T1000 (cell line): Measurements from ENCODE around the gene LRRTM3.

Experiments
- DNase-seq: peaks from one replicate; lab custom pipeline; 2025; ENCODE audit warnings: mixed read lengths; lab: John Stamatoyannopoulos, UW

LRRTM3 gene

GRCh38 chr10:66934711-66935110 is 8.9 kb downstream of the LRRTM3 start:
- no peak for DNase-seq

- DNase-seq = no peak
These were observed 15.1 kb downstream of the LRRTM3 start for GRCh38 chr10:66940965-66941364.

GRCh38 chr10:66941491-66941890 is 15.7 kb downstream of the LRRTM3 start:
- no peak for DNase-seq

GRCh38 chr10:66942407-66942806 is 16.6 kb downstream of the LRRTM3 start:
- DNase-seq = no peak

GRCh38 chr10:66943590-66943989 is 17.8 kb downstream of the LRRTM3 start:
- DNase-seq = no peak

- no peak for DNase-seq
These were observed 26.1 kb downstream of the LRRTM3 start for GRCh38 chr10:66951896-66952295.

GRCh38 chr10:66958466-66958865 is 32.6 kb downstream of the LRRTM3 start:
- DNase-seq = no peak

- DNase-seq = no peak
These were observed 39.1 kb downstream of the LRRTM3 start for GRCh38 chr10:66964946-66965345.

- DNase-seq = no peak
These were observed 54.5 kb downstream of the LRRTM3 start for GRCh38 chr10:66980246-66980815.

- no peak for DNase-seq
These were observed 55.7 kb downstream of the LRRTM3 start for GRCh38 chr10:66981361-66982052.

GRCh38 chr10:66982053-66982420 is 56.2 kb downstream of the LRRTM3 start:
- no peak for DNase-seq

- DNase-seq = no peak
These were observed 57.1 kb downstream of the LRRTM3 start for GRCh38 chr10:66982792-66983474.

- no peak for DNase-seq
These were observed 57.6 kb downstream of the LRRTM3 start for GRCh38 chr10:66983475-66983818.

GRCh38 chr10:66990143-66990830 is 64.5 kb downstream of the LRRTM3 start:
- no peak for DNase-seq

- DNase-seq = no peak
These were observed 71.2 kb downstream of the LRRTM3 start for GRCh38 chr10:66996996-66997395.

GRCh38 chr10:66999762-67000545 is 74.1 kb downstream of the LRRTM3 start:
- no peak for DNase-seq

GRCh38 chr10:67004690-67005089 is 78.9 kb downstream of the LRRTM3 start:
- DNase-seq = no peak

GRCh38 chr10:67005981-67006380 is 80.1 kb downstream of the LRRTM3 start:
- no peak for DNase-seq

- no peak for DNase-seq
These were observed 85.6 kb downstream of the LRRTM3 start for GRCh38 chr10:67011480-67011879.

- DNase-seq = no peak
These were observed 86.1 kb downstream of the LRRTM3 start for GRCh38 chr10:67011981-67012380.

GRCh38 chr10:67015225-67015624 is 89.4 kb downstream of the LRRTM3 start:
- no peak for DNase-seq

- no peak for DNase-seq
These were observed 91.4 kb downstream of the LRRTM3 start for GRCh38 chr10:67017218-67017617.
